Gastroesophageal sphincter (tissue), 3 donors: Measurements from ENCODE around the gene NFIA.

Experiments
- CTCF ChIP-seq, 4 experiments: fragments of 200-600 bp in 2 of 4; fragments of 450-650 bp in 2 of 4; sonication (generic) in 1 of 4; IDR thresholded peaks; one replicate each; pipeline ENCODE4 v1.5.1; 2017 to 2019; ENCODE audit warnings: antibody characterized with exemption in 4 of 4, mild to moderate bottlenecking in 2 of 4, moderate library complexity in 2 of 4
- POLR2A ChIP-seq, 2 donors: fragments of 450-650 bp; IDR thresholded peaks; one replicate each; pipeline ENCODE4 v1.6.1; 2017; ENCODE audit warnings: antibody characterized with exemption in 2 of 2, mild to moderate bottlenecking in 2 of 2, moderate library complexity in 1 of 2
- POLR2AphosphoS5 ChIP-seq: sonication (generic); formaldehyde crosslinking; IDR thresholded peaks from one replicate; pipeline ENCODE4 v1.6.1; 2017; ENCODE audit warnings: antibody characterized with exemption

- no peak for TF ChIP-seq POLR2AphosphoS5
- no peak for TF ChIP-seq CTCF (IDR thresholded peaks at IDR 0.05)
- TF ChIP-seq POLR2A (IDR thresholded peaks at IDR 0.05): no peak
Observed at GRCh38 chr1:61374156-61374555, 291.8 kb downstream of the NFIA start.
